ENCODE data around the gene SLC2A4.

Gene SLC2A4

GRCh38 chr17:7326186-7326585 lies 44.7 kb downstream of the SLC2A4 start:
- no peak for DNase-seq (ENCODE audit: low read depth)
- no peak for TF ChIP-seq CTCF (conservative IDR thresholded peaks at IDR 0.05; ENCODE audit: control insufficient read depth, insufficient read depth, low read depth, low read length)
- H3K4me3 ChIP-seq (ENCODE audit: control insufficient read depth, low read depth, low read length): no peak overlapping the region

- H3K4me3 ChIP-seq (ENCODE audit: control insufficient read depth, low read depth, low read length): no peak overlapping the region
- TF ChIP-seq CTCF (conservative IDR thresholded peaks at IDR 0.05; ENCODE audit: control insufficient read depth, insufficient read depth, low read depth, low read length): no peak
- DNase-seq (ENCODE audit: low read depth): no peak
Measured at GRCh38 chr17:7327056-7327455, 45.5 kb downstream of the SLC2A4 start.

GRCh38 chr17:7327501-7327900 lies 46.0 kb downstream of the SLC2A4 start:
- TF ChIP-seq CTCF (conservative IDR thresholded peaks at IDR 0.05; ENCODE audit: control insufficient read depth, insufficient read depth, low read depth, low read length): no peak
- H3K4me3 ChIP-seq (ENCODE audit: control insufficient read depth, low read depth, low read length): no peak overlapping the region
- no peak for DNase-seq (ENCODE audit: low read depth)

- DNase-seq (ENCODE audit: low read depth): no peak
- TF ChIP-seq CTCF (conservative IDR thresholded peaks at IDR 0.05; ENCODE audit: control insufficient read depth, insufficient read depth, low read depth, low read length): no peak
- no peak overlapping the region for H3K4me3 ChIP-seq (ENCODE audit: control insufficient read depth, low read depth, low read length)
Measured at GRCh38 chr17:7328009-7328408, 46.5 kb downstream of the SLC2A4 start.

GRCh38 chr17:7328840-7329373 lies 47.4 kb downstream of the SLC2A4 start, which contains the start of gene NEURL4:
Gene NEURL4, minus strand, starts transcription at chr17:7329335. Its CDS starts 23 bp downstream, at chr17:7329312.
- no peak for DNase-seq (ENCODE audit: low read depth)
- H3K4me3 ChIP-seq (ENCODE audit: control insufficient read depth, low read depth, low read length): peak within 1 kb of the TSS; percentile 90

GRCh38 chr17:7329374-7329996 lies 48.0 kb downstream of the SLC2A4 start:
- TF ChIP-seq CTCF (conservative IDR thresholded peaks at IDR 0.05; ENCODE audit: control insufficient read depth, insufficient read depth, low read depth, low read length): no peak
- peak overlapping the region; percentile 90 for H3K4me3 ChIP-seq (ENCODE audit: control insufficient read depth, low read depth, low read length)
- peak; percentile 98 for DNase-seq (ENCODE audit: low read depth)

More at GRCh38 chr17:7328840-7329373, 47.4 kb downstream of the SLC2A4 start, which contains the start of gene NEURL4:
- TF ChIP-seq CTCF (conservative IDR thresholded peaks at IDR 0.05; ENCODE audit: control insufficient read depth, insufficient read depth, low read depth, low read length): no peak

Measured in fibroblast of mammary gland (primary cell).